Measurements from ENCODE around the gene KHDC1.
"Not testable (repeated sequence)": the region's sequence is repeated elsewhere in the genome, so short reads cannot be mapped to it uniquely, and the experiment has no call there.

KHDC1 gene

GRCh38 chr6:73248192-73248903 lies 14.6 kb downstream of the KHDC1 start:
- no peak for DNase-seq

- no peak for DNase-seq
Measured at GRCh38 chr6:73242001-73242400, 21.0 kb downstream of the KHDC1 start.

- DNase-seq, result no peak
Measured at GRCh38 chr6:73240730-73241129, 22.3 kb downstream of the KHDC1 start.

GRCh38 chr6:73236144-73236750 lies 26.7 kb downstream of the KHDC1 start:
- DNase-seq, result no peak

GRCh38 chr6:73234733-73235132 lies 28.3 kb downstream of the KHDC1 start:
- no peak for DNase-seq

- not testable (repeated sequence) for DNase-seq
Measured at GRCh38 chr6:73233971-73234370, 29.0 kb downstream of the KHDC1 start.

GRCh38 chr6:73233048-73233447 lies 29.9 kb downstream of the KHDC1 start:
- peak; percentile 6 for DNase-seq

GRCh38 chr6:73231986-73232391 lies 31.0 kb downstream of the KHDC1 start:
- DNase-seq, result peak; percentile 98

GRCh38 chr6:73227606-73228255 lies 35.3 kb downstream of the KHDC1 start:
- no peak for DNase-seq

GRCh38 chr6:73225396-73225795 lies 37.6 kb downstream of the KHDC1 start, which contains the start of gene KHDC1L:
TSS of gene KHDC1L (minus strand) at chr6:73225496. CDS start at chr6:73225408, 88 bp downstream.
- no peak for DNase-seq

- no peak for DNase-seq
Measured at GRCh38 chr6:73216859-73217258, 46.1 kb downstream of the KHDC1 start.

- DNase-seq, result no peak
Measured at GRCh38 chr6:73209117-73209516, 53.9 kb downstream of the KHDC1 start.

- no peak for DNase-seq
Measured at GRCh38 chr6:73207221-73207837, 55.7 kb downstream of the KHDC1 start.

- DNase-seq, result no peak
Measured at GRCh38 chr6:73204252-73204651, 58.7 kb downstream of the KHDC1 start.

- DNase-seq, result peak; percentile 52
Measured at GRCh38 chr6:73203098-73203497, 59.9 kb downstream of the KHDC1 start.

GRCh38 chr6:73200735-73201134 lies 62.3 kb downstream of the KHDC1 start:
- peak; percentile 12 for DNase-seq

GRCh38 chr6:73200247-73200646 lies 62.7 kb downstream of the KHDC1 start:
- no peak for DNase-seq

- no peak for DNase-seq
Measured at GRCh38 chr6:73194744-73195143, 68.3 kb downstream of the KHDC1 start.

- DNase-seq, result not testable (repeated sequence)
Measured at GRCh38 chr6:73193302-73193701, 69.7 kb downstream of the KHDC1 start.
